Measurements from ENCODE around the gene UBL4A. TPM values are rescaled to one million over a fixed set of nuclear protein-coding genes. Genes with fewer than 3 reads are reported as not detected.

The UBL4A gene
- total and polyA plus RNA-seq, 2 of the 13 experiments (the other 11 are each of a cell fraction or from before 2014, with no cell fraction given): 16.8 to 25.5 TPM

DNA sequence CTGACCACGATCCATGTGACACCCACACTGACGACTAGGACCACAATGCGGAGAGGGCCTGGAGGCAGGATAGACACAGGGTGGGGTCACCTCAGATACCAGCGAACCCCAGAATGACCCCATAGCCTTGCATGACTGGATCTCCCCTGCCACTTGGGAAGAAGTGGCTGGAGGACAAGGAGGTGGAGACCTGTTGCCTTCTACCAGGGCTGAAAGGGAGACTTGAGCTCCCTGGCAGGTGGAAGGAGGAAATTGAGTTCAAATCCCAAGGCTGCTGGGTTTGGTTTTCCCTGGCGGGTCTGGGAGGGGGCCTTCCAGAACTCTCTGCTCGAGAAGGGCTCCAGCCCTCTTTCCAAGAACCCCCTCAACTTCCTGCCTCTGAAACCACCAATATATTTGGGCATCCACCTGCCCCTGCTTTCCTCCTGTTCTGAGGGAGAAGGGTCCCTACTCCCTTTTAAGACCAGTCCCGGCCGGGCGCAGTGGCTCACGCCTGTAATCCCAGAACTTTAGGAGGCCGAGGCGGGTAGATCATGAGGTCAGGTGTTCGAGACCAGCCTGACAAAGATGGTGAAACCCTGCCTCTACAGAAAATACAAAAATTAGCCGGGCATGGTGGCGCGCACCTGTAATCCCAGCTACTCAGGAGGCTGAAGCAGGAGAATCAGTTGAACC lies 26.6 kb upstream of the UBL4A start:
- ATAC-seq: no peak
- Histone ChIP-seq H3K9me3 (ENCODE audit: low read length) (no peaks in the 10 kb centered on the region), H4K20me1 (ENCODE audit: insufficient read depth, low read length) (no peaks in the 10 kb centered on the region), H3K27ac (ENCODE audit: extremely low read length, insufficient read depth, low read length) (no peak overlapping the region), H3K4me1 (ENCODE audit: insufficient read depth, low read length) (peaks cover 19% of the 10 kb centered on the region), H3K36me3 (replicated peaks in 1 of 2; ENCODE audit: control insufficient read depth in 1 of 2, insufficient read depth in 2 of 2, low read length in 2 of 2) (no peaks in the 10 kb centered on the region), H2AFZ (ENCODE audit: low read length) (no peak overlapping the region), H3K27me3 (ENCODE audit: control insufficient read depth in 1 of 2, insufficient read depth in 2 of 2, low read length in 2 of 2) (no peaks in the 10 kb centered on the region), H3K79me2 (ENCODE audit: insufficient read depth, low read length) (no peaks in the 10 kb centered on the region), H3K9ac (ENCODE audit: insufficient read depth, low read depth, low read length) (no peak overlapping the region), H3K4me2 (ENCODE audit: low read depth, low read length) (no peak overlapping the region), H3K4me3 (replicated peaks in 1 of 3; ENCODE audit: insufficient read depth in 1 of 3, low read depth in 2 of 3, low read length in 3 of 3) (no peak overlapping the region)
- BruUV-seq (replicated peaks): no TSS peak
- POLR2A ChIA-PET: interaction anchor here (1.5 to 1.6 kb wide), 2 partner anchors 14 to 23 kb away, joined by 3 to 5 read pairs; partner anchors contain the start of gene SLC10A3
- in situ Hi-C loops (cut with HindIII; ENCODE audit: extremely low pct_ligation_motif_present, low pct_unique_long_range_greater_than_20kb) (no loop called here), intact Hi-C loops (cut with micrococcal nuclease; ENCODE audit: unreplicated experiment) (no loop called here)
- 95% methylated on average over 10 of the region's 16 CpGs for WGBS (ENCODE audit: low lambda C conversion rate)
- CTCF ChIA-PET (ENCODE audit: low intra/inter-chr PET ratio, low total read pairs): no interaction called here
- FAIRE-seq: no peak
- TF ChIP-seq ATAD3A (CRISPR knock-in tag; IDR thresholded peaks at IDR 0.05) (no peak), SKI (IDR thresholded peaks at IDR 0.05; ENCODE audit: partially characterized antibody) (no peak), ZNF549 (CRISPR knock-in tag; IDR thresholded peaks at IDR 0.05) (no peak), ZNF720 (CRISPR knock-in tag; IDR thresholded peaks at IDR 0.05) (no peak), PHF20 (CRISPR knock-in tag; IDR thresholded peaks at IDR 0.05) (no peak), ZFY (CRISPR knock-in tag; IDR thresholded peaks at IDR 0.05) (no peak), FOXP1 (IDR thresholded peaks at IDR 0.05) (no peak), FOXP1 (CRISPR knock-in tag; IDR thresholded peaks at IDR 0.05) (no peak), SPEN (CRISPR knock-in tag; IDR thresholded peaks at IDR 0.05; ENCODE audit: low read depth) (no peak), KAT8 (CRISPR knock-in tag; IDR thresholded peaks at IDR 0.05) (no peak), MEIS1 (CRISPR knock-in tag; IDR thresholded peaks at IDR 0.05; ENCODE audit: borderline replicate concordance) (no peak)
- TF ChIP-seq, protein P1, sequence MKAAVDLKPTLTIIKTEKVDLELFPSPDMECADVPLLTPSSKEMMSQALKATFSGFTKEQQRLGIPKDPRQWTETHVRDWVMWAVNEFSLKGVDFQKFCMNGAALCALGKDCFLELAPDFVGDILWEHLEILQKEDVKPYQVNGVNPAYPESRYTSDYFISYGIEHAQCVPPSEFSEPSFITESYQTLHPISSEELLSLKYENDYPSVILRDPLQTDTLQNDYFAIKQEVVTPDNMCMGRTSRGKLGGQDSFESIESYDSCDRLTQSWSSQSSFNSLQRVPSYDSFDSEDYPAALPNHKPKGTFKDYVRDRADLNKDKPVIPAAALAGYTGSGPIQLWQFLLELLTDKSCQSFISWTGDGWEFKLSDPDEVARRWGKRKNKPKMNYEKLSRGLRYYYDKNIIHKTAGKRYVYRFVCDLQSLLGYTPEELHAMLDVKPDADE (CRISPR knock-in tag; IDR thresholded peaks at IDR 0.05): no peak
- TF ChIP-seq, protein P2, sequence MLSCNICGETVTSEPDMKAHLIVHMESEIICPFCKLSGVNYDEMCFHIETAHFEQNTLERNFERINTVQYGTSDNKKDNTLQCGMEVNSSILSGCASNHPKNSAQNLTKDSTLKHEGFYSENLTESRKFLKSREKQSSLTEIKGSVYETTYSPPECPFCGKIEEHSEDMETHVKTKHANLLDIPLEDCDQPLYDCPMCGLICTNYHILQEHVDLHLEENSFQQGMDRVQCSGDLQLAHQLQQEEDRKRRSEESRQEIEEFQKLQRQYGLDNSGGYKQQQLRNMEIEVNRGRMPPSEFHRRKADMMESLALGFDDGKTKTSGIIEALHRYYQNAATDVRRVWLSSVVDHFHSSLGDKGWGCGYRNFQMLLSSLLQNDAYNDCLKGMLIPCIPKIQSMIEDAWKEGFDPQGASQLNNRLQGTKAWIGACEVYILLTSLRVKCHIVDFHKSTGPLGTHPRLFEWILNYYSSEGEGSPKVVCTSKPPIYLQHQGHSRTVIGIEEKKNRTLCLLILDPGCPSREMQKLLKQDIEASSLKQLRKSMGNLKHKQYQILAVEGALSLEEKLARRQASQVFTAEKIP (CRISPR knock-in tag; IDR thresholded peaks at IDR 0.05; ENCODE audit: borderline replicate concordance): no peak
- TF ChIP-seq, protein P3, sequence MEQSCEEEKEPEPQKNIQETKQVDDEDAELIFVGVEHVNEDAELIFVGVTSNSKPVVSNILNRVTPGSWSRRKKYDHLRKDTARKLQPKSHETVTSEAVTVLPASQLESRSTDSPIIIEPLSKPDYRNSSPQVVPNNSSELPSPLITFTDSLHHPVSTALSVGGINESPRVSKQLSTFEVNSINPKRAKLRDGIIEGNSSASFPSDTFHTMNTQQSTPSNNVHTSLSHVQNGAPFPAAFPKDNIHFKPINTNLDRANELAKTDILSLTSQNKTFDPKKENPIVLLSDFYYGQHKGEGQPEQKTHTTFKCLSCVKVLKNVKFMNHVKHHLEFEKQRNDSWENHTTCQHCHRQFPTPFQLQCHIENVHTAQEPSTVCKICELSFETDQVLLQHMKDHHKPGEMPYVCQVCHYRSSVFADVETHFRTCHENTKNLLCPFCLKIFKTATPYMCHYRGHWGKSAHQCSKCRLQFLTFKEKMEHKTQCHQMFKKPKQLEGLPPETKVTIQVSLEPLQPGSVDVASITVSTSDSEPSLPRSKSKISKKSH (CRISPR knock-in tag; IDR thresholded peaks at IDR 0.05; ENCODE audit: borderline replicate concordance): no peak
- TF ChIP-seq, protein P4, sequence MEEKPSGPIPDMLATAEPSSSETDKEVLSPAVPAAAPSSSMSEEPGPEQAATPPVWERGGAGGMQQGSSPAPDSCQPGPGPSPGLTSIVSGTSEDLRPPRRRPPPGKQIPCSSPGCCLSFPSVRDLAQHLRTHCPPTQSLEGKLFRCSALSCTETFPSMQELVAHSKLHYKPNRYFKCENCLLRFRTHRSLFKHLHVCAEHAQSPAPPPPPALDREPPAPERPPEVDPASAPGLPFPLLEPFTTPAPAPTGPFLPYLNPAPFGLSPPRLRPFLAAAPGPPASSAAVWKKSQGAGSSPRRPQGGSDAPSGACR (CRISPR knock-in tag; IDR thresholded peaks at IDR 0.05): no peak
- TF ChIP-seq, protein P5, sequence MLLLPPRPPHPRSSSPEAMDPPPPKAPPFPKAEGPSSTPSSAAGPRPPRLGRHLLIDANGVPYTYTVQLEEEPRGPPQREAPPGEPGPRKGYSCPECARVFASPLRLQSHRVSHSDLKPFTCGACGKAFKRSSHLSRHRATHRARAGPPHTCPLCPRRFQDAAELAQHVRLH (CRISPR knock-in tag; IDR thresholded peaks at IDR 0.05; ENCODE audit: borderline replicate concordance, low read depth): no peak
- TF ChIP-seq, protein P6, sequence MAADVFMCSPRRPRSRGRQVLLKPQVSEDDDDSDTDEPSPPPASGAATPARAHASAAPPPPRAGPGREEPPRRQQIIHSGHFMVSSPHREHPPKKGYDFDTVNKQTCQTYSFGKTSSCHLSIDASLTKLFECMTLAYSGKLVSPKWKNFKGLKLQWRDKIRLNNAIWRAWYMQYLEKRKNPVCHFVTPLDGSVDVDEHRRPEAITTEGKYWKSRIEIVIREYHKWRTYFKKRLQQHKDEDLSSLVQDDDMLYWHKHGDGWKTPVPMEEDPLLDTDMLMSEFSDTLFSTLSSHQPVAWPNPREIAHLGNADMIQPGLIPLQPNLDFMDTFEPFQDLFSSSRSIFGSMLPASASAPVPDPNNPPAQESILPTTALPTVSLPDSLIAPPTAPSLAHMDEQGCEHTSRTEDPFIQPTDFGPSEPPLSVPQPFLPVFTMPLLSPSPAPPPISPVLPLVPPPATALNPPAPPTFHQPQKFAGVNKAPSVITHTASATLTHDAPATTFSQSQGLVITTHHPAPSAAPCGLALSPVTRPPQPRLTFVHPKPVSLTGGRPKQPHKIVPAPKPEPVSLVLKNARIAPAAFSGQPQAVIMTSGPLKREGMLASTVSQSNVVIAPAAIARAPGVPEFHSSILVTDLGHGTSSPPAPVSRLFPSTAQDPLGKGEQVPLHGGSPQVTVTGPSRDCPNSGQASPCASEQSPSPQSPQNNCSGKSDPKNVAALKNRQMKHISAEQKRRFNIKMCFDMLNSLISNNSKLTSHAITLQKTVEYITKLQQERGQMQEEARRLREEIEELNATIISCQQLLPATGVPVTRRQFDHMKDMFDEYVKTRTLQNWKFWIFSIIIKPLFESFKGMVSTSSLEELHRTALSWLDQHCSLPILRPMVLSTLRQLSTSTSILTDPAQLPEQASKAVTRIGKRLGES (CRISPR knock-in tag; IDR thresholded peaks at IDR 0.05; ENCODE audit: borderline replicate concordance): no peak
- no peak for DNase-seq (ENCODE audit: low spot score)
